CD8-positive, alpha-beta memory T cell (primary cell): ENCODE results near the gene KCNK4. TPM values are rescaled to one million over a fixed set of nuclear protein-coding genes. Genes with fewer than 3 reads are reported as not detected.
A peak's percentile ranks its signal among the peaks of the same experiment; 100 is the strongest.

Experiments used
- CTCF ChIA-PET: fragments of 350-600 bp; sonication (Branson Sonifier 250); formaldehyde crosslinking; loops from one replicate; lab custom pipeline; 2021; ENCODE audit warnings: antibody characterized with exemption; lab: Charles Lee
- POLR2A ChIA-PET: fragments of 350-600 bp; sonication (Branson Sonifier 250); formaldehyde crosslinking; loops from one replicate; lab custom pipeline; 2021; ENCODE audit warnings: antibody characterized with exemption; lab: Charles Lee
- DNase-seq, 5 donors: peaks; one replicate each; pipeline versions ENCODE4 v3.0.0 to v3.0.0-alpha.2; 2020 to 2022; ENCODE audit warnings: mixed read lengths in 1 of 5
- H3K27ac ChIP-seq: one replicate; pipeline ENCODE4 v1.7.0; 2013; ENCODE audit warnings: low read depth, mild to moderate bottlenecking, low read length, moderate library complexity
- H3K27me3 ChIP-seq: 2 replicates; pipeline ENCODE4 v1.7.0; 2013; ENCODE audit warnings: low read length, mild to moderate bottlenecking; ENCODE audit not compliant: insufficient read depth, poor library complexity, severe bottlenecking
- H3K36me3 ChIP-seq: 2 replicates; pipeline ENCODE4 v1.7.0; 2013; ENCODE audit warnings: mild to moderate bottlenecking, low read length, moderate library complexity; ENCODE audit not compliant: insufficient read depth
- H3K4me1 ChIP-seq: 2 replicates; pipeline ENCODE4 v1.7.0; 2013; ENCODE audit warnings: mild to moderate bottlenecking, low read length, moderate library complexity; ENCODE audit not compliant: insufficient read depth
- H3K4me3 ChIP-seq: 2 replicates; pipeline ENCODE4 v1.7.0; 2013; ENCODE audit warnings: mild to moderate bottlenecking, low read length
- H3K9me3 ChIP-seq: 2 replicates; pipeline ENCODE4 v1.7.0; 2013; ENCODE audit warnings: mild to moderate bottlenecking, low read length
- H3K27ac Mint-ChIP-seq, 8 donors: one replicate each; pipeline ENCODE4 v1.8.0; 2020 to 2021; ENCODE audit warnings: mixed read lengths in 8 of 8, mild to moderate bottlenecking in 6 of 8, inconsistent platforms in 3 of 8, moderate library complexity in 3 of 8
- H3K27me3 Mint-ChIP-seq, 2 donors: one replicate each; pipeline ENCODE4 v1.8.0; 2020 to 2021; ENCODE audit warnings: mixed read lengths in 2 of 2, mild to moderate bottlenecking in 1 of 2, moderate library complexity in 1 of 2
- H3K36me3 Mint-ChIP-seq, 3 donors: one replicate each; pipeline ENCODE4 v1.8.0; 2020 to 2021; ENCODE audit warnings: mixed read lengths in 3 of 3, inconsistent platforms in 1 of 3, mild to moderate bottlenecking in 1 of 3
- H3K4me1 Mint-ChIP-seq, 3 donors: one replicate each; pipeline ENCODE4 v1.8.0; 2020 to 2021; ENCODE audit warnings: mixed read lengths in 3 of 3, inconsistent platforms in 1 of 3, mild to moderate bottlenecking in 1 of 3
- H3K4me3 Mint-ChIP-seq, 7 donors: one replicate each; pipeline ENCODE4 v1.8.0; 2020 to 2021; ENCODE audit warnings: mixed read lengths in 7 of 7, mild to moderate bottlenecking in 6 of 7, moderate library complexity in 4 of 7, inconsistent platforms in 2 of 7
- H3K9me3 Mint-ChIP-seq, 5 donors: one replicate each; pipeline ENCODE4 v1.8.0; 2020 to 2022; ENCODE audit warnings: mixed read lengths in 5 of 5, mild to moderate bottlenecking in 3 of 5, moderate library complexity in 2 of 5, inconsistent platforms in 1 of 5
- polyA plus RNA-seq: library from polyadenylated mRNA; unstranded; fragments of 300-500 nt; fragmentation: Illumina TruSeq; gene quantifications from one replicate; pipeline ENCODE4 v1.2.3, GENCODE V29; 2021
- total RNA-seq, 2 experiments: library from RNA; stranded (reverse); gene quantifications; one replicate each; pipeline ENCODE4 v1.2.3, GENCODE V29; 2021

The KCNK4 gene
- total and polyA plus RNA-seq, 3 experiments from 2014 or later = not detected

- H3K4me1 ChIP-seq = peaks cover 22% of the 10 kb centered on the region
- H3K4me1 Mint-ChIP-seq = peaks cover 13 to 28% (median 21%) of the 10 kb centered on the region in 3 donors
- H3K4me3 ChIP-seq = peak within 1 kb of the TSS; percentile 100
- CTCF ChIA-PET = interaction anchor here (0.8 to 7.8 kb wide), 10 partner anchors 9 to 80 kb away, joined by 3 to 73 read pairs (median 4); partner anchors contain the start of genes CATSPERZ, FERMT3, NUDT22 and TRMT112
- peak within 1 kb of the TSS; percentile 86 to 98 (median 90) for H3K4me3 Mint-ChIP-seq
- POLR2A ChIA-PET = interaction anchor here (1.1 to 4.3 kb wide), 9 partner anchors 14 to 494 kb away, joined by 3 to 68 read pairs (median 6); partner anchors contain the start of genes ESRRA, FERMT3, SF1 and STIP1
- peak; percentile 87 to 96 (median 92) for DNase-seq
- H3K27me3 Mint-ChIP-seq = no peaks in the 10 kb centered on the region
- no peaks in the 10 kb centered on the region for H3K9me3 ChIP-seq
- H3K9me3 Mint-ChIP-seq = no peaks in the 10 kb centered on the region
- no peaks in the 10 kb centered on the region for H3K36me3 ChIP-seq
- H3K27ac Mint-ChIP-seq = peak within 1 kb of the TSS; percentile 97 to 100 (median 99)
- peak within 1 kb of the TSS; percentile 100 for H3K27ac ChIP-seq
- H3K27me3 ChIP-seq = no peaks in the 10 kb centered on the region
- peaks cover 0 to 18% (median 0%) of the 10 kb centered on the region in 3 donors for H3K36me3 Mint-ChIP-seq
Observed at GRCh38 chr11:64284048-64284961, 6.8 kb upstream of the KCNK4 start, which contains the start of gene BAD. Gene BAD (minus strand): TSS chr11:64284665. CDS start chr11:64284368, 297 bp downstream.

GRCh38 chr11:64284962-64285884 lies 5.9 kb upstream of the KCNK4 start, which contains the start of gene GPR137:
Gene GPR137 (plus strand): TSS chr11:64285848. CDS start chr11:64286525, 677 bp downstream.
- H3K4me3 Mint-ChIP-seq = peak within 1 kb of the TSS; percentile 86 to 98 (median 90)
- Histone ChIP-seq H3K27ac (peak within 1 kb of the TSS; percentile 100), H3K36me3 (no peaks in the 10 kb centered on the region), H3K9me3 (no peaks in the 10 kb centered on the region), H3K4me3 (peak within 1 kb of the TSS; percentile 100), H3K27me3 (peaks cover under 1% of the 10 kb centered on the region), H3K4me1 (peaks cover 22% of the 10 kb centered on the region)
- no peaks in the 10 kb centered on the region for H3K9me3 Mint-ChIP-seq
- ChIA-PET POLR2A (interaction anchor here (0.6 to 4.3 kb wide), 11 partner anchors 10 to 493 kb away, joined by 3 to 68 read pairs (median 6); partner anchors contain the start of genes ESRRA, FERMT3, NUDT22 and SF1), CTCF (interaction anchor here (0.8 to 7.8 kb wide), 9 partner anchors 10 to 81 kb away, joined by 3 to 73 read pairs (median 4); partner anchors contain the start of genes CATSPERZ, FERMT3, NUDT22 and TRMT112)
- peaks cover 13 to 28% (median 21%) of the 10 kb centered on the region in 3 donors for H3K4me1 Mint-ChIP-seq
- peaks cover 0 to 16% (median 0%) of the 10 kb centered on the region in 3 donors for H3K36me3 Mint-ChIP-seq
- H3K27me3 Mint-ChIP-seq = peaks cover 0 to 3% of the 10 kb centered on the region in 2 donors
- peak; percentile 84 to 95 (median 93) for DNase-seq
- H3K27ac Mint-ChIP-seq = peak within 1 kb of the TSS; percentile 97 to 100 (median 99)

GRCh38 chr11:64285885-64286800 lies 5.0 kb upstream of the KCNK4 start:
- Mint-ChIP-seq H3K27ac (peak overlapping the region; percentile 61 to 100 (median 92)), H3K27me3 (peaks cover 8 to 10% of the 10 kb centered on the region in 2 donors), H3K36me3 (peaks cover 0 to 15% (median 0%) of the 10 kb centered on the region in 3 donors), H3K9me3 (peaks cover 0 to 2% (median 0%) of the 10 kb centered on the region in 5 donors), H3K4me1 (peaks cover 16 to 33% (median 19%) of the 10 kb centered on the region in 3 donors), H3K4me3 (peak overlapping the region; percentile 69 to 98 (median 77))
- H3K27ac ChIP-seq = peak overlapping the region; percentile 100
- ChIA-PET POLR2A (interaction anchor here (0.6 to 4.3 kb wide), 5 partner anchors 9 to 62 kb away, joined by 3 to 68 read pairs (median 7); partner anchors contain the start of genes ESRRA and NUDT22), CTCF (interaction anchor here (0.9 to 7.8 kb wide), 4 partner anchors 14 to 82 kb away, joined by 3 to 73 read pairs (median 10); partner anchors contain the start of genes CATSPERZ and FERMT3)
- peaks cover 10% of the 10 kb centered on the region for H3K27me3 ChIP-seq
- H3K9me3 ChIP-seq = no peaks in the 10 kb centered on the region
- DNase-seq = no peak
- H3K4me1 ChIP-seq = peaks cover 22% of the 10 kb centered on the region
- H3K4me3 ChIP-seq = peak overlapping the region; percentile 100
- no peaks in the 10 kb centered on the region for H3K36me3 ChIP-seq

GRCh38 chr11:64286801-64287159 lies 4.3 kb upstream of the KCNK4 start:
- Mint-ChIP-seq H3K27ac (peak overlapping the region; percentile 61 to 98 (median 92)), H3K4me1 (peaks cover 15 to 33% (median 16%) of the 10 kb centered on the region in 3 donors), H3K4me3 (peak overlapping the region; percentile 69 to 94 (median 76)), H3K9me3 (peaks cover 0 to 2% (median 0%) of the 10 kb centered on the region in 5 donors), H3K36me3 (peaks cover 0 to 11% (median 0%) of the 10 kb centered on the region in 3 donors), H3K27me3 (peaks cover 8 to 10% of the 10 kb centered on the region in 2 donors)
- Histone ChIP-seq H3K4me1 (peaks cover 22% of the 10 kb centered on the region), H3K27me3 (peaks cover 12% of the 10 kb centered on the region), H3K9me3 (no peaks in the 10 kb centered on the region), H3K4me3 (no peak overlapping the region), H3K27ac (no peak overlapping the region), H3K36me3 (no peaks in the 10 kb centered on the region)
- DNase-seq = no peak
- CTCF ChIA-PET = interaction anchor here (0.9 to 7.8 kb wide), 3 partner anchors 16 to 82 kb away, joined by 3 to 73 read pairs (median 4); partner anchors contain the start of genes CATSPERZ and FERMT3
- POLR2A ChIA-PET = interaction anchor here (2.8 kb wide), 1 partner anchor 18 kb away, joined by 14 read pairs; the partner anchor contains the start of gene ESRRA

GRCh38 chr11:64287676-64288352 lies 3.3 kb upstream of the KCNK4 start:
- Mint-ChIP-seq H3K4me3 (peak overlapping the region in 4 of 7 donors; percentile 9 to 81 (median 52)), H3K36me3 (peaks cover 0 to 7% (median 0%) of the 10 kb centered on the region in 3 donors), H3K27me3 (peaks cover 10 to 11% of the 10 kb centered on the region in 2 donors), H3K9me3 (peaks cover 0 to 2% (median 0%) of the 10 kb centered on the region in 5 donors), H3K4me1 (peaks cover 13 to 34% (median 15%) of the 10 kb centered on the region in 3 donors), H3K27ac (peak overlapping the region in 1 of 8 donors; percentile 23)
- ChIA-PET POLR2A (no interaction called here), CTCF (interaction anchor here (1.2 to 7.8 kb wide), 3 partner anchors 15 to 83 kb away, joined by 3 to 73 read pairs (median 4); partner anchors contain the start of gene CATSPERZ)
- DNase-seq = no peak
- Histone ChIP-seq H3K27ac (no peak overlapping the region), H3K9me3 (no peaks in the 10 kb centered on the region), H3K4me1 (peaks cover 22% of the 10 kb centered on the region), H3K4me3 (no peak overlapping the region), H3K27me3 (peaks cover 16% of the 10 kb centered on the region), H3K36me3 (no peaks in the 10 kb centered on the region)

GRCh38 chr11:64288353-64288750 lies 2.8 kb upstream of the KCNK4 start:
- H3K9me3 Mint-ChIP-seq = peaks cover 0 to 2% (median 0%) of the 10 kb centered on the region in 5 donors
- H3K4me3 Mint-ChIP-seq = peak overlapping the region in 2 of 7 donors; percentile 32 to 40
- H3K36me3 Mint-ChIP-seq = peaks cover 0 to 4% (median 0%) of the 10 kb centered on the region in 3 donors
- H3K27ac Mint-ChIP-seq = no peak overlapping the region
- H3K4me1 ChIP-seq = peaks cover 18% of the 10 kb centered on the region
- CTCF ChIA-PET = interaction anchor here (1.2 to 2.3 kb wide), 2 partner anchors 13 to 84 kb away, joined by 3 to 8 read pairs; partner anchors contain the start of gene CATSPERZ
- no peak overlapping the region for H3K4me3 ChIP-seq
- H3K27ac ChIP-seq = no peak overlapping the region
- H3K36me3 ChIP-seq = no peaks in the 10 kb centered on the region
- H3K27me3 Mint-ChIP-seq = peaks cover 15 to 16% of the 10 kb centered on the region in 2 donors
- H3K27me3 ChIP-seq = peaks cover 21% of the 10 kb centered on the region
- no peaks in the 10 kb centered on the region for H3K9me3 ChIP-seq
- POLR2A ChIA-PET = no interaction called here
- H3K4me1 Mint-ChIP-seq = peaks cover 12 to 29% (median 13%) of the 10 kb centered on the region in 3 donors
- no peak for DNase-seq
